Inflammatory macrophage (primary cell): ENCODE results near the gene ESPNL.
"Not testable (repeated sequence)": the region's sequence is repeated elsewhere in the genome, so short reads cannot be mapped to it uniquely, and the experiment has no call there.

Experiments used
- DNase-seq, 2 donors: peaks; one replicate each; pipeline ENCODE4 v3.0.0-alpha.2; 2020 to 2022
- total RNA-seq, 18 experiments: gene quantifications; one replicate each; lab custom pipeline; 2026; ENCODE audit warnings: mixed read lengths in 6 of 18, inconsistent platforms in 2 of 18; lab: John Stamatoyannopoulos, UW

ESPNL gene, protein sequence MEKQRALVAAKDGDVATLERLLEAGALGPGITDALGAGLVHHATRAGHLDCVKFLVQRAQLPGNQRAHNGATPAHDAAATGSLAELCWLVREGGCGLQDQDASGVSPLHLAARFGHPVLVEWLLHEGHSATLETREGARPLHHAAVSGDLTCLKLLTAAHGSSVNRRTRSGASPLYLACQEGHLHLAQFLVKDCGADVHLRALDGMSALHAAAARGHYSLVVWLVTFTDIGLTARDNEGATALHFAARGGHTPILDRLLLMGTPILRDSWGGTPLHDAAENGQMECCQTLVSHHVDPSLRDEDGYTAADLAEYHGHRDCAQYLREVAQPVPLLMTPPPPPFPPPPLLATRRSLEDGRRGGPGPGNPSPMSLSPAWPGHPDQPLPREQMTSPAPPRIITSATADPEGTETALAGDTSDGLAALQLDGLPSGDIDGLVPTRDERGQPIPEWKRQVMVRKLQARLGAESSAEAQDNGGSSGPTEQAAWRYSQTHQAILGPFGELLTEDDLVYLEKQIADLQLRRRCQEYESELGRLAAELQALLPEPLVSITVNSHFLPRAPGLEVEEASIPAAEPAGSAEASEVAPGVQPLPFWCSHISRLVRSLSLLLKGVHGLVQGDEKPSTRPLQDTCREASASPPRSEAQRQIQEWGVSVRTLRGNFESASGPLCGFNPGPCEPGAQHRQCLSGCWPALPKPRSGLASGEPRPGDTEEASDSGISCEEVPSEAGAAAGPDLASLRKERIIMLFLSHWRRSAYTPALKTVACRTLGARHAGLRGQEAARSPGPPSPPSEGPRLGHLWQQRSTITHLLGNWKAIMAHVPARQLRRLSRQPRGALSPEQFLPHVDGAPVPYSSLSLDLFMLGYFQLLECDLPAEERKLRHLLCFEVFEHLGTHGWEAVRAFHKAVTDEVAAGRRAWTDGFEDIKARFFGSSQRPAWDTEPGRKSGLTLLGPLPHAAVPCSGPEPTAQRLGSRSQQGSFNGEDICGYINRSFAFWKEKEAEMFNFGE
- 0 to 0.32 (median 0.05) reads per million in 18 experiments for total RNA-seq

DNA sequence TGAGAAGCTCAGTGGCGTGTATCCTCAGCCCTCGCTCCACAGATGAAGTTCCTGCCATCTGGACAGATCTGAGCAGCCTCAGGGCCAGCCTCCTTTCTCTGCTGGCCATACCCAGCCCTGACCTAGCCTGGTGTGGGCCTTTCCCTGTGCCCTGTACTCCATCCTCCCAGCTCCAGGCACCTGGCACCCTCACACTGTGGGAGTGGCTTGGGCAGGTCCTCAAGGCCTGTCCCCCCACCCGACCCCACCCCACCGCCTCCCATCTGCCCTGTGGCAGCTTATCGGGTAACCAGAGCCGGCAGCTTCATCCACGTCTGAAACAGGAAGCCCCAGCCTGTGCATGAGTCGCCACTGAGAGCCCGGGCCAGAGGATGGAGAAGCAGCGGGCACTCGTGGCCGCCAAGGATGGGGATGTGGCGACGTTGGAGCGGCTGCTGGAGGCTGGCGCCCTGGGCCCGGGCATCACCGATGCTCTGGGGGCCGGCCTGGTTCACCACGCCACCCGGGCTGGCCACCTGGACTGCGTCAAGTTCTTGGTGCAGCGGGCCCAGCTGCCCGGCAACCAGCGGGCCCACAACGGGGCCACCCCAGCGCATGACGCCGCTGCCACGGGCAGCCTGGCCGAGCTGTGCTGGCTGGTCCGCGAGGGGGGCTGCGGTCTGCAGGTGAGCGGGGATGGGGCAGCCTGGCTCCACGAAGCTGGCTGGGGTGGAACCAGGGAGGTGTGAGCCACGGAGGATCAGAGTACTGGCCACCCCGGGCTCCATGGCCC lies at the start of gene ESPNL:
TSS of gene ESPNL (plus strand) at position 292 of the 772 bp plus-strand sequence. CDS start at position 372, 80 bp downstream.
- peak; percentile 45 to 50 for DNase-seq

DNA sequence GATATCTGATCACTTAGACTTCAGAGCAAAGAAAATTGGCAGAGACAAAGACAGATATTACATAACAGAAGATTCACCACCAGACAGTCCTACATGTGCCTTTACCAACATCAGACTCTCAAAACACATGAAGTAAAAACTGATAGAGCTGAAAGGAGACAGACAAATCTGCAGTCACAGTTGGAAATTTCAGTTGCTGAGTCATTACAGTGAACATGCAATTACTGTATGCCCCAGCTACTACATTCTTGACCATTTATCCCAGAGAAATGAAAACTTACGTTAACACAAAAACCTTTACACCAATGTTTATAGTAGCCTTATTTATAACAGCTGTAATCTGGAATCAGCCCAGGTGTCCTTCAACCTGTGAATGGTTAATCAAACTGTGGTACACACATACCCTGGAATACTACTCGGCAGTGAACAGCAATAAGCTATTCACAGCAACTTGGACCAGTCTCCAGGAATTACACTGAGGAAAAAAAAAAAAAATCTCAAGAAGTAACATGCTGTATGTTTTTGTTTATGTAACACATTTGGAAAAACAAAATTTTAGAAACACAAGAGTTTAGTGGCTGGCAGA lies 46.9 kb upstream of the ESPNL start:
- no peak for DNase-seq

DNA sequence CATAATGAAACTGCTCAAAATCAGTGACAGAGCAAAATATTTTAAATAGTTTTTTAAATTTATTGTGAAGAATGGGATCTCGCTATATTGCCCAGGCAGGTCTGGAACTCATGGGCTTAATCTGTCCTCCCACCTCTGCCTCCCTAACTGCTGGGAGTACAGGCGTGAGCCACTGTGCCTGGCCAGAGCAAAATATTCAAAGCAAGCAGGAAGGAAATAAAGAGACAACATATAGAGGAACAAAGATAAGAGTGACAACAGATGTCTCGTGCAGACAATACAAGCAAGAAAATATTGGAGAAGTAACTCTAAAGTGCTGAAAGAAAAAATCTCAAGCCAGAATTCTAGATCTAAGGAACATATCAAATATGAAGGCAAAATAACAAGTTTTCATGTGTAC lies 44.3 kb upstream of the ESPNL start:
- DNase-seq, result peak in 1 of 2 donors; percentile 5

DNA sequence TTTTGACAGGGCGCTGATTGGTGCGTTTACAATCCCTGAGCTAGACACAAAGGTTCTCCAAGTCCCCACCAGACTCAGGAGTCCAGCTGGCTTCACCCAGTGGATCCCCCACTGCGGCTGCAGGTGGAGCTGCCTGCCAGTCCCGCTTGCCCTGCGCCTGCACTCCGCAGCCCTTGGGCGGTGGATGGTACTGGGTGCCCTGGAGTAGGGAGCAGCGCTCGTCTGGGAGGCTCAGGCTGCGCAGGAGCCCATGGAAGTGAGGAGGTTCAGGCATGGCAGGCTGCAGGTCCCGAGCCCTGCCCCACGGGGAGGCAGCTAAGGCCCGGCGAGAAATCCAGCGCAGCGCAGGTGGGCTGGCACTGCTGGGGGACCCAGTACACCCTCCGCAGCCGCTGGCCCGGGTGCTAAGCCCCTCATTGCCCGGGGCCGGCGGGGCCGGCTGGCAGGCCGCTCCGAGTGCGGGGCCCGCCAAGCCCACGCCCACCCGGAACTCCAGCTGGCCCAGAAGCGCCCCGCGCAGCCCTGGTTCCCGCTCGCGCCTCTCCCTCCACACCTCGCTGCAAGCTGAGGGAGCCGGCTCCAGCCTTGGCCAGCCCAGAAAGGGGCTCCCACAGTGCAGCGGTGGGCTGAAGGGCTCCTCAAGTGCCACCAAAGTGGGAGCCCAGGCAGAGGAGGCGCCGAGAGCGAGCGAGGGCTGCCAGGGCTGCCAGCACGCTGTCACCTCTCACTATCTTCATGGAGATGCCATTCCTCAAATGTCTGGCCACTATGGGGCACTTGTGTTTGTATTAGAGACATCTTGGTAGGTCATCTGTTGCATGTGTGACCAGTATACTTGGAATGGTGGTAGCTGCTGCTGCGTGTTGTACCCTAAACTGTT lies 42.2 kb upstream of the ESPNL start:
- DNase-seq, result not testable (repeated sequence)

DNA sequence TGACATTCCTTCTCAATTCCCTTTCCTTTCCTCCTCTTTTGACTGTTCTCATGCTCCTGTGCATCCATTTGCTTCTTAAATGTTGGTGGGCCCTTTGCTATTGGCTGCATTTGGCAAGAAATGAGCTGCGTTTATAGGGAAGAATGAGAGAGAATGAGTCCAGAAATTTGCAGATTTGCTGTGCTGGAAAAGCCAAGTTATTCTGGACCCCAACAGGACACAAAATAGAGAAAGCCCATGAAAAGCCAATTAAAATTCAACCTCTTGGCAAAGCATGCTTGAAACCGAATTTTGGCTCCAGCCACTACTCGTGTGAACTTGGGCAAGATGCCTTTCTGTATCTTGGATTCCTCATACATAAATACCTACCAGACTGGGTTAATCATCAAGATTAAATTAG lies 40.6 kb upstream of the ESPNL start:
- DNase-seq, result no peak

DNA sequence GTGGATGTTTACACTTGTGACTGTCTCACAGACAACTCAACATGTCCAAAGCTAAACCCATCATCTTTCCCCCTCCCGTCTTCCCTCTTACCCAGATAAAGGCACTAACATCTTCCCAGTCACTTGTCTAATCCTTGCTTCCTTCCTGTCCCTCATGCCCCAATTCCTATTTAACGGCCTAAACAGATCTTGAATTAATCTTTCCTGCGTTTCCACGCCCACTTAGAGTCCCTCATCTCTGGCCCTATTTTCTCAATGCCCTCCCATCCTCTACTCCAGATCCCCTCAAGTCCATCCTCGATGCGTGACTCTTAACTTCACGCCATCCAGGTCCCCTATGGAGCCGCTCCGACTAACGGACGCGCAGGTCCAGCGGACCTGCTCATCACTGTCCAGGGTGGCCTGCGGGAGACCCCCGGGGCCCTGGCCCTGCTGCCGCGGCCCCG lies 40.0 kb upstream of the ESPNL start:
- DNase-seq, result peak in 1 of 2 donors; percentile 5

DNA sequence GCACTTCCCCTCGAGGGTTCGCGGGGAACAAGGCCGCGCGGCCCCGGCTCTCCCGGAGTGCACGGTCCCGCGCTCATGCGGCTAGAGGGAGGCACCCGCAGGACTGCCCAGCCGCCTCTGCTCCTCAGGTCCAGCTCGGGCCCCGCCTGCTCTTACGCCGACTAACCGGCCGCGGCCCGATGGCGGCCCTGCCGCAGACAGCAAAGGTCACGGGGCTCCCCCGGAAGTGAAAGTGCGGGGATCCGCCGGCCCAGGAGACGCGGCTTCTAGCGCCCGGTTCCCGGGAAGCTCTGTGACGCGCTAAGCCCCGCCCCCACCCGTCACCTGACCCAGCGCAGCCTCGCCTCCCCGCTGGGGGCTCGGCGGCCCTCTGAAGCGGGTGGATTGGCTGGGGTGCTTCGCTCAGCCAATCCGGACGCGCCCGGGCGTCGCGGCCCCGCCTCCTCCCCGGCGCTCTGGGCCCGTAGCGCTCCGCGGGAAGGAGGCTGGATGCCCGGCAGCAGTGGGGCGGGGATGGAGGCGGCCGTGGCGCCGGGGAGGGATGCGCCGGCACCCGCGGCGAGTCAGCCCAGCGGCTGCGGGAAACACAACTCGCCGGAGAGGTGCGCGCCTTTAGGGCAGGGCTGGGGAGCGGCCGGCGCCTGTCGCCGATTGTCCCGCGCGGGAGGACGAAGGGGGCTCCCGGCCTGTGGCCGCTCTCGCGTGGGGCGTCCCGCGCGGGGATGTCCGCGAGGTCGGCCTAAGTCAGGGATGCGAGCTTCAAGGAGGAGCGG lies 39.4 kb upstream of the ESPNL start, which contains the start of gene SCLY:
TSS of gene SCLY (plus strand) at position 460 of the 773 bp plus-strand sequence. CDS start at position 514, 54 bp downstream.
- peak; percentile 99 for DNase-seq

DNA sequence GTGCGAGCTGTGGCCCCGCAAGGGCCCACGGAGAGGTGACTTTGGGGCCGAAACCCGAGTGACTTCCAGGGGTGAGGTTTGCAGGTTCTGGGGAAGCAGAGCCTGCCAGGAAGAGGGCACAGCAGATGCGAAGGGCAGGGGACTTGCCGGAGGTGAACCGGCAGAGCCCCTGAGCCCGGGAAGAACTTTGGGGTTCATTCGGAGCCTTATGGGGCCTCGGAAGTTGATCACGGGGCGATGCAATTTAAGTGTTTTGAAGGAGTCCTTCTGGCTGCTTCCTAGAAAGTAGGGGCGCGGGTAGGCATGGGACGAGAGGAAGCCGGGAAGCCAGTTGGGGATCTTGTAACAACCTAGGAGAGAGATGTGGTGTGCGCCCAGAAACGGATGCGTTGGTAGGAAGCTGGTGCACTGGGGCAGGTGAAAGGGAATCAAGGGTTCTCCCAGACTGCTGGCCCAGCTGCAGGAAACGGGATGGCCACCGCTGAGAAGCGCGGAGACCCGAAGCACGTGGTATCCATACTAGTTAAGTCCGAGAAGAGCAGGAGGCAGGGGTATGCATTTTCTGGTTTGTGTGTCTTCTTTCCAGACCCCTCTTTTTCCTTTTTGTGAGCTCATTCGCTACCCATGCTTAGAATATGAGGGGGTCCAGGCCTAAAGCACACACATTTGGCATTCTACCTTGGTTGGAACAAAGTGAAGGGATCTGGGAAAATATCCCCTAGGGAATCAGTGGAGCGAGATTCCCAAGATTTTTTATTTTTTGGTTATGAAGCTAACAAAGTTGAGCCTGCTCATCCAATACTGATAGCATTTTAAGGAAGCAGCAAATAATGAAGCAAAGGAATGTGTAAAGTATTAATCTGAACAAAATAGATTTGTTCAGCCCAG lies 38.6 kb upstream of the ESPNL start:
- DNase-seq, result peak; percentile 3 to 6

DNA sequence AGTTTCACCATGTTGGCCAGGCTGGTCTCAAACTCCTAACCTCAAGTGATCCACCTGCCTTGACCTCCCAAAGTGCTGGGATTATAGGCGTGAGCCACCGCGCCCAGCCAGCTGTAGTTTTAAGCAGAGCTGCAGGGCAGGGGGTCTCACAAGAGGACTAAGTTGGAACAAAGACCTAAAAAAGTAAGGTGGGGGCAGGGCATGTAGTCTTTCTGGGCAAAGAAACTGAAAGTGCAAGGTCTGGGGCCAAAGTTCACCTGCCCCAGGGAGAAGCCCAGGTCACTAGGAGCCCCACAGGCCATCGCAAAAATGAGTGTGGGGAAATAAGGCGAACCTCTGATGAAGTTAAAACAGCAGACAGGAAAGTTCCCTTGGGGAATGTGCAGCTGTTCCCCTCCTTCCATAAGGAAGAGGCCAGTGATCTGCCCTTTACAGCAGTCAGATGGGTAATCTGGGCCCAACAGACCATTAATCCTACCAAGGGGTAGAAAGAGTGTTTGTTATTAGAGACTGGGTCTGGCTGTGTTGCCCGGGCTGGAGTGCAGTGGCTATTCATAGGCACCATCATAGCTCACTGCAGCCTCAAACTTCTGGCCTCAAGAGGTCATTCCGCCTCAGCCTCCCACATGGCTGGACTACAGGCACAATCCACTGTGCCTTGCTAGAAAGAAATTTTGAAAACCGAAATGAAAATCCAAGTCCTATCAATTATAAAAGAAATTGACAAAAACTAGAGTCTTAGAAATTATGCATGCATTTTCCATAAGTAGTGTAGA lies 36.5 kb upstream of the ESPNL start:
- DNase-seq, result no peak

DNA sequence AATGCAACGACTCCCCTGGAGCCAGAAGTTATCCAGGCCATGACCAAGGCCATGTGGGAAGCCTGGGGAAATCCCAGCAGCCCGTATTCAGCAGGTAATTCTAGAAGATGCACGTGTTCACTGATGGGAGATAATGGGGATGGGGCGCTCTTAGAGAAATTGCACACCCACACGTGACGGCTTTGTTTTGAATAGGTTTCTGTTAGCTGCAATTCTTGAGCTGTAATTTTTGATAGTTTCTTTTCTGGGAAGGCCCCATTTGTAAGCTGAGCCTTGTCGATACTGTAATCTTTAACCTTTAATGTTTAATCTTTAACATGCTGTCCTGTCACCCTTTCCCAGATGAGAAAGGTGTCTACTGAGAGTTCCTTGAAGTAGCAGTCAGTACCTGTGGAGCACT lies 35.8 kb upstream of the ESPNL start:
- no peak for DNase-seq

DNA sequence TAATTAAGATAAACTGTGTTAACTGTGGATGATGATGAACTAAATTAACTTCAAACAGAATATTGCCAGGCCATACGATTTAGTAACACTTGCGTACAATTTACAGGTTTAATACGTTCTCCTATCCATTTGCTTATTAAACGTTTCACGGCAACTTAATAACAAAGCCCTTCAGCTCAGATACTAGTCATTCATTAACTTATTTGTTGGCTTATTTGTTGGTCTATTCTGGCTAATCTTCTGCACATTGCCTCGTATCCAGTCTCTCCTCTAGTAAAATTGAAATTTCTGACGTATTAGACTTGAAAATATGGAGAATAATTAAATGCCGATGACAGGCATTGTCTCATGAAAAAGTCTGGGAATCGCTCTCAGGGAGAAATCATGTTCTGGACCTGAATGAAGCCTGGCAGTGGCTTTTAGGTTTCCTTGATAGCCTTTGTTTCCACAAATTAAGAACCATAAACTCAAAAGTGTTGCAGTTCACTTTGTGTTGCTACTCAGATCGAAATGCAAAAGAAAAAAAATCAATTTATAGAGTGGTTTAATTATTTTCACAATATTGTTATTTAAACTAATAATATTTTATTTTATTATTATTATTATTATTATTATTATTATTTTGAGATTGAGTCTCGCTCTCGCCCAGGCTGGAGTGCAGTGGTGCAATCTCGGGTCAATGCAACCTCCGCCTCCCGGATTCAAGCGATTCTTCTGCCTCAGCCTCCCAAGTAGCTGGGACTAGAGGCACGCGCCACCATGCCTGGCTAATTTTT lies 34.9 kb upstream of the ESPNL start:
- DNase-seq, result no peak

DNA sequence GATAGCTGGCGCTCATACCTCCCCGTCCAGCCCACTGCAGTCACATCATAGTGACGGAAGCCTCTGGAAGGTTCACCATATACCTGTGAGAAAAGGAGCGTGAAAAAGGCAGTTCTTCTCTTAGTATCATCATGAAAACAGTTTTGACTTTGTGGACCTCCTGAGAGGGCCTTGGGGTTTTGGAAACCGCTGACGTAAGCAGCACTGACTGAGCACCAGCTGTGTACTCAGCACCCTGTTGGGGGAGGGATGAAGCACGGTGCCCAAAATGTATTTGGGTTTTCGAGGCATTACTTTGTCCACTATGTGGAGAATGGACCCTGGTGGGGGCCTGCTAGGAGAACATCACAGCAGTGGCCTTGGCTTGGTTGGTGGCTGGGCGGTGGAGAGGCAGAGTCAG lies 33.9 kb upstream of the ESPNL start:
- no peak for DNase-seq

DNA sequence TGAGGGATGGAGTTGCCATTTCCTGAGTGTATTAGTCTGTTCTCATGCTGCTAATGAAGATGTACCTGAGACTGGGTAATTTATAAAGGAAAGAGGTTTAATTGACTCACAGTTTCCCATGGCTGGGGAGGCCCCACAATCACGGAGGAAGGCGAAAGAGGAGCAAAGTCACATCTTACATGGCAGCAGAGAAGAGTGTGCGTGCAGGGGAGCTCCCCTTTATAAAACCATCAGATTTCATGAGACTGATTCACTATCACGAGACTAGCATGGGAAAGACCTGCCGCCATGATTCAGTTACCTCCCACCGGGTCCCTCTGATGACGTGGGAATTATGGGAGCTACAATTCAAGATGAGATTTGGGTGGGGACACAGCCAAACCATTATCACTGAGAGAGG lies 33.4 kb upstream of the ESPNL start:
- DNase-seq, result not testable (repeated sequence)

DNA sequence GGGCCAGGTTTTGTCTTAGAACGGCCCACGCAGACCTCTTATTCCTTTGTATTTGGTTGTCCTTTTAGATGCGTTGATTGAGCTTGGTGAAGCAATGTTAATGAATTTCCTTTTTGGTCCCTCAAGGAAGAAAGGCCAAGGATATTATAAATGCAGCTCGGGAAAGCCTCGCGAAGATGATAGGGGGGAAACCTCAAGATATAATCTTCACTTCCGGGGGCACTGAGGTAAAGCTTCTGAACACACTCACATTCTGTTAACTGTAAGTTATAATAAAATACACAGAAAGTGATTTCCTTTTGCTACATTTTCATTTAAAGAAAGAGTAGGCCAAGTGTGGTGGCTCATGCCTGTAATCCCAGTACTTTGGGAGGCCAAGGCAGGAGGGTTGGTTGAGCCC lies 32.2 kb upstream of the ESPNL start:
- DNase-seq, result no peak

DNA sequence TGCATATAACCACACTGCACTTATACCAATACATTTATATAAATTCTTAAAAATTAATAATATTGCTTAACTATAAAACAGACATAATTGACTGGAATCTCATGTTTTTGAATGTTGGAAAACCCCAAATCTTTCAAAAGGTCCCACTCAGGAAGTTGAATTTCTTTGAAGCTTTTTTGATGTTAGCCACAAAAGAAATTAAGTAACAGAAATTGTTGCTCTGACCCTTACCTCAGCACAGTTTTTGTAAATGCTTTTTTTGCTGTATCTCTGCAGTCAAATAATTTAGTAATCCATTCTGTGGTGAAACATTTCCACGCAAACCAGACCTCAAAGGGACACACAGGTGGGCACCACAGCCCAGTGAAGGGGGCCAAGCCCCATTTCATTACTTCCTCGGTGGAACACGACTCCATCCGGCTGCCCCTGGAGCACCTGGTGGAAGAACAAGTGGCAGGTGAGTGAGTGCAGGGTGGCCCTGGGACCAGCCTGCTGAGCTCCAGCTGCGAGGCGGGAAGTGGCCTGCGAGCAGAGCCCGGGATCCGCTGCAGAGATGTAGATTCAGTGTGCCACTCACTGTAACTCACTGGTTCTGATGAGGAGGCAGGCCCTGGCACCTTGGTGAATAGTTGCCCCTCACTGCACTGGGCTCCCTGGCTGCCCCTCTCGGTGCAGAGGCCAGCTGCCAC lies 31.0 kb upstream of the ESPNL start:
- no peak for DNase-seq

DNA sequence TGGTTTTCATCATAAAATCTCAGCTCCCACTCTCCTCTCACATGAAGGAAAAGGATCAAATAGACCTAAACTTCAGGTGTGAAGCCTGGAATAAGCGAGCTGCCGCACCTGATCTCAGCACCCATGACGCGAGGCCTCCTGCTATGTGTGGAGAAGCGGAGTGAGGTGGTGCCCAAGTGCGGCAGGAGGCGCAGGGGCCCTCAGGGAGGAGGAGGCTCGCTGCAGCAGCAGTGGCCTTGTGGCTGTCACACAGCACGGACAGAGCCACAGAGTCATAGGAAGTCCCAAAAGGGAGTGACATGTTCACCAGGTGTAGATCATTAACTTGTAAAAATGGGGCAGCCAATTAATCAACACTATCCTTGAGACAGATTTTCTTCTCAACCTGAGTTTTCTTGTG lies 30.3 kb upstream of the ESPNL start:
- DNase-seq, result no peak

DNA sequence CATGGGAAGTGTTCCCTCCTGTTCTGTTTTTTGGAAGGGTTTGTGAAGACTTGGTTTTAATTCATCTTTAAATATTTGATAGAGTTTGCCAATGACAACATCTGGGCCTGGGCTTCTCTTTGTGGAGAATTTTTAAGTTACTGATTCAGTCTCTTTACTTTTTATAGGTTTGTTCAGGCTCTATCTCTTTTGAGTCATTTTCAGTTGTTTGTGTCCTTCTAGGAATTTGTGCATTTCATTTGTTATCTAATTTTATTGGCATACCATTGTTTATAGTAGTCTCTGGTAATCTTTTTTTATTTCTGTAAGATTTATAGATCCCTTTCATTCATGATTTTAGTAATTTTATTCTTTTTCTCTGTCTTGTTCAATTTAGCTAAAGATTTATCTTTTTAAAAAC lies 24.7 kb upstream of the ESPNL start:
- DNase-seq, result no peak
